GM18873 (cell line): ENCODE data around the gene TMEM214.

Source experiments
- ATAC-seq: cut with Tn5 transposase; IDR thresholded peaks from one replicate; pipeline ENCODE4 v1.9.1; 2021; ENCODE audit warnings: mild to moderate bottlenecking, moderate library complexity, moderate number of reproducible peaks; ENCODE audit not compliant: unreplicated experiment, low FRiP score

The TMEM214 gene

GRCh38 chr2:27081984-27082772, 49.4 kb downstream of the TMEM214 start:
- ATAC-seq: no peak

- no peak for ATAC-seq
Observed at GRCh38 chr2:27082773-27083409, 50.1 kb downstream of the TMEM214 start.

- no peak for ATAC-seq
Observed at GRCh38 chr2:27083410-27084296, 50.9 kb downstream of the TMEM214 start.

GRCh38 chr2:27084297-27085061, 51.7 kb downstream of the TMEM214 start:
- no peak for ATAC-seq

- no peak for ATAC-seq
Observed at GRCh38 chr2:27085062-27085672, 52.4 kb downstream of the TMEM214 start.

- no peak for ATAC-seq
Observed at GRCh38 chr2:27085673-27086089, 52.9 kb downstream of the TMEM214 start.

GRCh38 chr2:27086090-27086723, 53.4 kb downstream of the TMEM214 start:
- peak; percentile 59 for ATAC-seq

GRCh38 chr2:27086724-27087593, 54.2 kb downstream of the TMEM214 start, which contains the start of gene KHK:
TSS of gene KHK (plus strand) at chr2:27086772. CDS start at chr2:27087260, 488 bp downstream.
- ATAC-seq: no peak

- no peak for ATAC-seq
Observed at GRCh38 chr2:27087823-27088410, 55.2 kb downstream of the TMEM214 start.

- ATAC-seq: no peak
Observed at GRCh38 chr2:27088634-27089033, 55.9 kb downstream of the TMEM214 start.

- ATAC-seq: no peak
Observed at GRCh38 chr2:27089111-27089954, 56.6 kb downstream of the TMEM214 start.
